A673 (cell line): ENCODE data around the gene TCAF1. TPM values are rescaled to one million over a fixed set of nuclear protein-coding genes. Genes with fewer than 3 reads are reported as not detected.

Experiments
- BruUV-seq: library from RNA; stranded (reverse); fragments of 400-500 nt; replicated peaks from 2 replicates; lab custom pipeline; 2021; lab: Mats Ljungman, UMichigan
- CTCF ChIA-PET: fragments of 300-600 bp; sonication (Branson Sonifier 250); formaldehyde crosslinking; loops from one replicate; lab custom pipeline; 2022; ENCODE audit warnings: antibody characterized with exemption; lab: Charles Lee
- POLR2A ChIA-PET: fragments of 300-600 bp; sonication (Branson Sonifier 250); formaldehyde crosslinking; loops from one replicate; lab custom pipeline; 2022; ENCODE audit warnings: antibody characterized with exemption; ENCODE audit not compliant: low non-redundant PET; lab: Charles Lee
- DNase-seq: peaks from one replicate; pipeline ENCODE4 v3.0.0-alpha.2; 2015; ENCODE audit warnings: low spot score
- H3K27ac ChIP-seq: fragments of 200-600 bp; sonication (generic); 2 replicates; pipeline ENCODE4 v1.5.1; 2016; ENCODE audit warnings: mixed run types, low read depth, mild to moderate bottlenecking, mixed read lengths, antibody characterized with exemption, low read length; ENCODE audit not compliant: poor library complexity, severe bottlenecking
- H3K27me3 ChIP-seq: fragments of 200-600 bp; sonication (generic); replicated peaks from 2 replicates; pipeline ENCODE4 v1.6.1; 2017; ENCODE audit warnings: mixed run types, low read depth, mild to moderate bottlenecking, mixed read lengths, antibody characterized with exemption, low read length; ENCODE audit not compliant: insufficient read depth, poor library complexity
- H3K36me3 ChIP-seq: fragments of 200-600 bp; sonication (generic); 2 replicates; pipeline ENCODE4 v1.6.1; 2016; ENCODE audit warnings: mixed run types, mild to moderate bottlenecking, mixed read lengths, antibody characterized with exemption, low read length; ENCODE audit not compliant: insufficient read depth, poor library complexity, severe bottlenecking
- H3K4me1 ChIP-seq: fragments of 200-600 bp; sonication (generic); 2 replicates; pipeline ENCODE4 v1.6.1; 2017; ENCODE audit warnings: mixed run types, mild to moderate bottlenecking, mixed read lengths, antibody characterized with exemption, low read length; ENCODE audit not compliant: insufficient read depth, poor library complexity, severe bottlenecking
- H3K4me3 ChIP-seq: fragments of 200-600 bp; sonication (generic); 2 replicates; pipeline ENCODE4 v1.5.1; 2016; ENCODE audit warnings: low read depth, mixed run types, mild to moderate bottlenecking, mixed read lengths, low read length; ENCODE audit not compliant: poor library complexity, severe bottlenecking
- H3K9me3 ChIP-seq: fragments of 200-600 bp; sonication (generic); 2 replicates; pipeline ENCODE4 v1.6.1; 2016; ENCODE audit warnings: mixed run types, low read depth, mild to moderate bottlenecking, mixed read lengths, antibody characterized with exemption, low read length; ENCODE audit not compliant: poor library complexity, severe bottlenecking
- CTCF ChIP-seq: fragments of 300-800, 200-600 bp; sonication (generic); conservative IDR thresholded peaks from 2 replicates; pipeline ENCODE4 v1.5.1; 2017; ENCODE audit warnings: low read depth, mild to moderate bottlenecking, antibody characterized with exemption, low read length, moderate library complexity, mixed read lengths
- EZH2 ChIP-seq: fragments of 200-600 bp; sonication (generic); IDR thresholded peaks from 2 replicates; pipeline ENCODE4 v1.6.1; 2017; ENCODE audit warnings: borderline replicate concordance, low read depth, mild to moderate bottlenecking, mixed read lengths, antibody characterized with exemption, low read length; ENCODE audit not compliant: poor library complexity, severe bottlenecking
- intact Hi-C: fragments of 100-400 bp; cut with micrococcal nuclease; formaldehyde crosslinking; loops from one replicate; pipeline ENCODE4 v1.10.0; 2022; ENCODE audit not compliant: unreplicated experiment
- total RNA-seq: library from RNA; stranded (reverse); gene quantifications from 2 replicates; pipeline ENCODE4 v1.2.3, GENCODE V29; 2021

Gene TCAF1
- total RNA-seq, 1 experiment from 2014 or later = 38.6 TPM

GRCh38 chr7:143936087-143937009 is 34.4 kb upstream of the TCAF1 start:
- no peaks in the 10 kb centered on the region for H3K36me3 ChIP-seq
- H3K4me1 ChIP-seq = no peaks in the 10 kb centered on the region
- no peak overlapping the region for H3K4me3 ChIP-seq
- no peak for DNase-seq
- TF ChIP-seq CTCF (no peak), EZH2 (no peak)
- no TSS peak for BruUV-seq
- peaks cover 2% of the 10 kb centered on the region for H3K27me3 ChIP-seq
- ChIA-PET CTCF (no interaction called here), POLR2A (no interaction called here)
- H3K9me3 ChIP-seq = no peaks in the 10 kb centered on the region
- intact Hi-C loops = no loop called here
- H3K27ac ChIP-seq = no peak overlapping the region

GRCh38 chr7:143934526-143935325 is 32.8 kb upstream of the TCAF1 start, which contains the start of gene OR2F2:
OR2F2 (plus strand) TSS chr7:143935233; CDS start chr7:143935233, 0 bp downstream.
- CTCF ChIA-PET = no interaction called here
- H3K27me3 ChIP-seq = peaks cover 2% of the 10 kb centered on the region
- TF ChIP-seq EZH2 = no peak
- no peak for TF ChIP-seq CTCF
- H3K4me3 ChIP-seq = no peak within 1 kb of the TSS
- no peaks in the 10 kb centered on the region for H3K36me3 ChIP-seq
- no peaks in the 10 kb centered on the region for H3K4me1 ChIP-seq
- no peak within 1 kb of the TSS for H3K27ac ChIP-seq
- no TSS peak for BruUV-seq
- POLR2A ChIA-PET = no interaction called here
- no peak for DNase-seq
- H3K9me3 ChIP-seq = no peaks in the 10 kb centered on the region
- intact Hi-C loops = no loop called here

- H3K27me3 ChIP-seq = peaks cover 2% of the 10 kb centered on the region
- no peaks in the 10 kb centered on the region for H3K9me3 ChIP-seq
- TF ChIP-seq EZH2 (no peak), CTCF (no peak)
- ChIA-PET CTCF (no interaction called here), POLR2A (interaction anchor here (0.6 kb wide), 1 partner anchor 45 kb away, joined by 3 read pairs; no protein-coding TSS in a partner anchor)
- no peaks in the 10 kb centered on the region for H3K4me1 ChIP-seq
- BruUV-seq = no TSS peak
- no peak overlapping the region for H3K4me3 ChIP-seq
- no peak overlapping the region for H3K27ac ChIP-seq
- DNase-seq = no peak
- no peaks in the 10 kb centered on the region for H3K36me3 ChIP-seq
- intact Hi-C loops = no loop called here
These were observed 29.8 kb upstream of the TCAF1 start for GRCh38 chr7:143931739-143932138.
